Measurements from ENCODE around the gene PLIN4.

The PLIN4 gene

GRCh38 chr19:4456843-4457653 is 61.2 kb downstream of the PLIN4 start:
- DNase-seq (ENCODE audit: low spot score) (peak; percentile 75), FAIRE-seq (no peak)

GRCh38 chr19:4456476-4456842 is 61.8 kb downstream of the PLIN4 start:
- DNase-seq (ENCODE audit: low spot score), result no peak

DNA sequence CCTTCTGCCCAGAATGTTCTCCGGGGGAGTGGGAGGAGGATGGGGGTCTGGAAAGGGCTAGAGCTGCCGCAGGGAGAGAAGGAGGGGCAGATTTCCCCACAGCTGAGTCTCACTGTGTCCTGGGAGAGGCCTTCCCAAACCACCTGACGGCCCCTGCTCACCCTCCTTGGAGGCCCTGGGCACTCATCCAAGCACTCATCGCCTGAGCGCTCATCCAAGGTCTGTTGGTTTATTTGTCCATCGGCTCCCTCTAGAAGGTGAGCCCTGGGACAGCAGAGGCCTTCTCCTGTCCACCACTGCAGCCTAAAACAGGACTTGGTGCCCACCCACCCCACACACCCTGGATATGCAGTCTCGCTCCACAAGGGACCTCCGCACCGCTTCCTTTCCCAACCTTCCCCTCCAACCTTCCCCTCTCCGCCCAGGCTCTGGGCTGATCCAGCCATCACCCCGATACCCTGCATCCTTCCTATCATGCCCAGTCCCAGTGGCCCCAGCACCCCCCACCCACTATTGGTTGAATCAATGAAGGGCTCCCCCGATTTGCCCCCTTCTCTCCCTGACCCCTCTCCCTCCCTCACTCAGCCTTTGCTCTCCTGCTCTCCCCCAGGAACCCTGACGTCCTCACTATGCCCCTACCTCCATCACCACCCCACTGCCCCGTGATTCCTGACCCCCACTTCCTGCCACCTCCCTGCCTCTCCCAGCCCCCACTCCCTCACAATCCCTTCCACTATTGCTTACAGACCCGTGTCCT is 62.4 kb downstream of the PLIN4 start:
- no peak for FAIRE-seq
- DNase-seq (ENCODE audit: low spot score), result no peak

More at GRCh38 chr19:4456476-4456842, 61.8 kb downstream of the PLIN4 start:
- no peak for FAIRE-seq

DNA sequence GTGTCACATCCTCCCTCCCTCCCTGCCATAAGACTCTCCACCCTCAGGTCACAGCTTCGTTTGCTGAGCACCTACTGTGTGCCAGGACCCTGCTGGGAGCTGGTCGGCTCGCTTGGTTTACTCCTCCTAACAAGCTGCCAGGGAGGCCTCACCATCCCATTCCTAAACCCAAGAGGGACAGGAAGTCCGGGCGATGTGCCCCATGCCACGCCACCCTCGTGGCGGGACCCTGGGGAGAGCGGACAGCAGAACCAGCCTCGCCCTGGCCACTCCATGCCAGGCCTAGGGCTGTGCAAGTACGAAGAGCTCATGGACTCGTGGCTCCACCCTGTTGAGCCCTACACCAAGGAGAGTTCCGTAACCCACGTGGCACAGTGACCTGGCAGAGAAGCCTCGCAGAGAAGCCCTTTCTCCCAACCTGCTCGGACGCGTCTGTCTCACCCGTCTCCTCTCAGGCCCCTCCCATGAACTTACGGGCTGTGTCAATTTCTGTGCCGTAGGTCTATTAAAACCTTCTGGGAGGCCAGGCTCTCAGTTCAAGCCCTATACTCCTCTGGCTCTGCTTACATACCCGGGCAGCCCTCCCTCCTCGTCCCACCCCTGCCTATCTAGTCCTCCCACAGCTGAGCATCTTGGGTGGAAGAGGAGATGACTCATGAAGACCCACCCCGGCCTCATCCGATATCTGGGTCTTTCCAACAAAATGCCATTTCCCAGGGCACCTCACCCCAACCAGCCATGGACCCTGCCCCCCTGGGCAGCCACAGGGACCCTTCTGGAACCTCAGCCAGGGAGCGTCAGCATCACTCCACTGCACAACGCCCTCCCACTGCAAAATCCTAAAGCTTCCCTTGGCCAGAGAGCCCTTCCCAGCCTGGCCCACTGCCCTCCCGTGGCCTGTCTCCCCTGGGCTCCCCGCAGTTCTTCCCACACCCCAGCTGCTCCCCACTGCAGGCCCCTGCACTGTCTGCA is 63.3 kb downstream of the PLIN4 start:
- FAIRE-seq (no peak), DNase-seq (ENCODE audit: low spot score) (no peak)

- no peak for FAIRE-seq
- DNase-seq (ENCODE audit: low spot score), result no peak
These were observed 64.8 kb downstream of the PLIN4 start for GRCh38 chr19:4453232-4454179.

DNA sequence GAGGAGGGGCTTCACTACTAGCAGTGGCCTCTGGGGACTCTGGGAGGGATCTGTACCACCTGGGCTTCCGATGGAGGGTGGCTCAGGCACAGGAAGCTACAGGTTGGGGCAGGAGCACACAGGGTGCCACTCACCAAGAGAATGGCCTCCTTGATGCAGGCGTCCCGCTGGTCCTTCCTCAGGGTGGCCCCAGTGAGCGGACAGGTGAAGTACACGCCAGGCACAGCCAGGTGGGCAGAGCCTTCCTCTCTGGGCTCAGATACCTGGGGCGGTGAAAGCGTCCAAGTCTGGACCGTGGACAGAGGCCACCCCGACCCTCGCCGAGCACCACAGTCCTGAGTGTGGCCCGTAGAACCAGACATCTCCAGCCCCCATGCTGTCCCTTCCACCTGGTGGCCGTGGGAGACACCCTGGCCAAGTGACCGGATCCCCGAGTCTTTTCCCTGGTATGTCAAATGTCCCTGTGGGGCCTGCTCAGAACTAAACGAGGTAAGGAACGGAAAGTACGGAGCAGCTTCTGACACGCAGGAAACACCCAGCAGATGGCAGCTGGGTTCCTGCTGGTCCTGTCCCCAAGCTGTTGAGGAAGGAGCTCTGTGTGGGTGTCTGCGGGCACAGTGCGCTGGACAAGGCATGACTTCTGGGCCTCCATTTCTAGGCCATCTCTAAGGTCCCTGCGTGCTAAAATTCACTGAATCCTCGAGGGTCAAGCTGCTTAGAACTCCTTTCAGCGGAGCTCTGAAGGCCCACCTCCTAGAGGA is 65.9 kb downstream of the PLIN4 start:
- no peak for FAIRE-seq
- DNase-seq (ENCODE audit: low spot score), result no peak
